OCI-LY1 (cell line): ENCODE data around the gene GSG1.

Experiments
- H2AFZ ChIP-seq: fragments of 200-600 bp; sonication (generic), shearing (Covaris generic); 2 replicates; pipeline ENCODE4 v1.6.0; 2014; ENCODE audit warnings: antibody characterized with exemption, mild to moderate bottlenecking, low read length
- H3F3A ChIP-seq: fragments of 200-600 bp; sonication (generic), shearing (Covaris generic); 2 replicates; pipeline ENCODE4 v1.6.0; 2014; ENCODE audit warnings: mild to moderate bottlenecking, antibody characterized with exemption, low read length, moderate library complexity; ENCODE audit not compliant: insufficient read depth
- H3K27ac ChIP-seq: fragments of 200-600 bp; sonication (generic); 2 replicates; pipeline ENCODE4 v1.5.1; 2014; ENCODE audit warnings: low read length, mixed run types, mild to moderate bottlenecking, low read depth; ENCODE audit not compliant: poor library complexity, severe bottlenecking
- H3K27me3 ChIP-seq: fragments of 200-600 bp; sonication (generic); 2 replicates; pipeline ENCODE4 v1.6.0; 2014; ENCODE audit warnings: antibody characterized with exemption, mild to moderate bottlenecking, low read length, moderate library complexity; ENCODE audit not compliant: insufficient read depth
- H3K36me3 ChIP-seq: fragments of 200-600 bp; sonication (generic); 2 replicates; pipeline ENCODE4 v1.6.1; 2014; ENCODE audit warnings: mild to moderate bottlenecking, antibody characterized with exemption, low read length, moderate library complexity, mixed read lengths; ENCODE audit not compliant: insufficient read depth
- H3K4me1 ChIP-seq: fragments of 200-600 bp; sonication (generic); 2 replicates; pipeline ENCODE4 v1.5.1; 2014; ENCODE audit warnings: mild to moderate bottlenecking, low read length, moderate library complexity; ENCODE audit not compliant: insufficient read depth, severe bottlenecking
- H3K4me2 ChIP-seq: fragments of 200-600 bp; sonication (generic), shearing (Covaris generic); 2 replicates; pipeline ENCODE4 v1.6.1; 2014; ENCODE audit warnings: low read length
- H3K4me3 ChIP-seq: fragments of 200-600 bp; sonication (generic); 2 replicates; pipeline ENCODE4 v1.5.1; 2014; ENCODE audit warnings: low read length, low read depth, mild to moderate bottlenecking, mixed read lengths; ENCODE audit not compliant: poor library complexity, severe bottlenecking
- H3K79me2 ChIP-seq: fragments of 200-600 bp; shearing (Covaris generic); 2 replicates; pipeline ENCODE4 v1.6.1; 2016; ENCODE audit warnings: mixed run types, low read length, mixed read lengths; ENCODE audit not compliant: insufficient read depth
- H3K9ac ChIP-seq: fragments of 200-600 bp; sonication (generic), shearing (Covaris generic); 2 replicates; pipeline ENCODE4 v1.6.1; 2014; ENCODE audit warnings: mild to moderate bottlenecking, low read length, mixed read lengths
- H3K9me2 ChIP-seq: fragments of 200-600 bp; sonication (generic), shearing (Covaris generic); 2 replicates; pipeline ENCODE4 v1.6.1; 2014; ENCODE audit warnings: low read depth, mild to moderate bottlenecking, low read length, mixed read lengths
- H3K9me3 ChIP-seq: fragments of 200-600 bp; shearing (Covaris generic); 2 replicates; pipeline ENCODE4 v1.6.1; 2014; ENCODE audit warnings: low read length, mixed read lengths
- H4K20me1 ChIP-seq: fragments of 200-600 bp; sonication (generic), shearing (Covaris generic); 2 replicates; pipeline ENCODE4 v1.6.0; 2016; ENCODE audit warnings: mild to moderate bottlenecking, low read length; ENCODE audit not compliant: insufficient read depth
- EZH2 ChIP-seq: fragments of 200-600 bp; sonication (generic), shearing (Covaris generic); IDR thresholded peaks from 2 replicates; pipeline ENCODE4 v1.8.0; 2017; ENCODE audit warnings: borderline replicate concordance, mixed run types, mild to moderate bottlenecking, antibody characterized with exemption, low read length, moderate library complexity, mixed read lengths
- TF ChIP-seq, protein P1 (sequence below): fragments of 200-600 bp; sonication (generic), shearing (Covaris generic); IDR thresholded peaks from 2 replicates; pipeline ENCODE4 v1.5.1; 2017; ENCODE audit warnings: mild to moderate bottlenecking, antibody characterized with exemption, low read length, moderate library complexity, mixed read lengths

GSG1 gene

DNA sequence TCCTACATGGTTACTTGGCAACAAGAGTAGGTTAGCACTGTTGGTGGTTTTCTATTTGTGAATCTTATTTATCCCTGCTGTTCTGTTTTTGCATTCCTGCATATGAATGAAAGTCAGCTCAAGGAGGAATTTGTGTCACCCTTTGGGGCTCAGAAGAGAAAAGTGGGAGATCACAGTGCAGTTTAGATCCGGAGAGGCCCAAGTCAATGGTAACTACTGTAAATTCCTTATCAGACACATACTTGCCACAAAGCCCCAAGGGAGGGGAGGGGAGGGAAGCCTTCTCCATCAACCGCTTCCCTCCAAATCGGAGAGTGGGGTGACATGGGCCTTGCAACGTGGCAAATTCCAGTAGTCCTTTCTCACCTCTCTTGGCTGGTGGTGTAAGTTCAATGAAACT, 15.0 kb downstream of the GSG1 start:
- TF ChIP-seq, protein P1, sequence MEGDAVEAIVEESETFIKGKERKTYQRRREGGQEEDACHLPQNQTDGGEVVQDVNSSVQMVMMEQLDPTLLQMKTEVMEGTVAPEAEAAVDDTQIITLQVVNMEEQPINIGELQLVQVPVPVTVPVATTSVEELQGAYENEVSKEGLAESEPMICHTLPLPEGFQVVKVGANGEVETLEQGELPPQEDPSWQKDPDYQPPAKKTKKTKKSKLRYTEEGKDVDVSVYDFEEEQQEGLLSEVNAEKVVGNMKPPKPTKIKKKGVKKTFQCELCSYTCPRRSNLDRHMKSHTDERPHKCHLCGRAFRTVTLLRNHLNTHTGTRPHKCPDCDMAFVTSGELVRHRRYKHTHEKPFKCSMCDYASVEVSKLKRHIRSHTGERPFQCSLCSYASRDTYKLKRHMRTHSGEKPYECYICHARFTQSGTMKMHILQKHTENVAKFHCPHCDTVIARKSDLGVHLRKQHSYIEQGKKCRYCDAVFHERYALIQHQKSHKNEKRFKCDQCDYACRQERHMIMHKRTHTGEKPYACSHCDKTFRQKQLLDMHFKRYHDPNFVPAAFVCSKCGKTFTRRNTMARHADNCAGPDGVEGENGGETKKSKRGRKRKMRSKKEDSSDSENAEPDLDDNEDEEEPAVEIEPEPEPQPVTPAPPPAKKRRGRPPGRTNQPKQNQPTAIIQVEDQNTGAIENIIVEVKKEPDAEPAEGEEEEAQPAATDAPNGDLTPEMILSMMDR: no peak
- no peak for TF ChIP-seq EZH2
- no peak overlapping the region for H3K27ac ChIP-seq
- no peaks in the 10 kb centered on the region for H3K79me2 ChIP-seq
- H4K20me1 ChIP-seq: no peaks in the 10 kb centered on the region
- no peaks in the 10 kb centered on the region for H3K9me3 ChIP-seq
- H3K27me3 ChIP-seq: peaks cover 5% of the 10 kb centered on the region; the same call in 1 of the 2 replicates
- H3K4me2 ChIP-seq: no peak overlapping the region
- no peak overlapping the region for H3K4me3 ChIP-seq
- no peaks in the 10 kb centered on the region for H3K36me3 ChIP-seq
- no peaks in the 10 kb centered on the region for H3K9me2 ChIP-seq
- H3K9ac ChIP-seq: no peak overlapping the region
- H2AFZ ChIP-seq: no peak overlapping the region
- no peaks in the 10 kb centered on the region for H3F3A ChIP-seq
- no peaks in the 10 kb centered on the region for H3K4me1 ChIP-seq

DNA sequence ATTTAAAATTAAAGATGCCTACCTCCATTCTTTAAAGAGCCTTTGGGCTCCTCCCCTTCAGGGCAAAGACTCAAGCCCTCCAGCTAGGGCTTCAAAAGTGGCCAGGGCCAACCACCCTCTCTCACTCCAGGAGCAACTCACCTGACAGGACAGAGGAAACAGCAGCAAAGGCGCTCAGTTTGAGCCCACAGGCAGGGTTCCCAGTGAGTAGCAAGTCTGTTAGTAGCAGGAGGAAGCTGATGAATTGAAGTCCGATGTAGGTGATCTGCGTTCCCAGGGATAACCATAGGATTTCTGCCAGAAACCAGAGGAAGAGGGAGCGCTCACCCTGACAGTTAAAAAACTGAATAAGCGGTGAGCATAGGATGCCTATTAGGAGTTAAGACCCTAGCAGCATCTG, 15.7 kb downstream of the GSG1 start:
- Histone ChIP-seq H3K36me3 (no peaks in the 10 kb centered on the region), H3K27me3 (peaks cover 5% of the 10 kb centered on the region; the same call in 1 of the 2 replicates), H3K9me3 (no peaks in the 10 kb centered on the region), H2AFZ (no peak overlapping the region), H3K9ac (no peak overlapping the region), H4K20me1 (no peaks in the 10 kb centered on the region), H3K4me1 (no peaks in the 10 kb centered on the region), H3K4me2 (no peak overlapping the region), H3K9me2 (no peaks in the 10 kb centered on the region), H3K79me2 (no peaks in the 10 kb centered on the region), H3F3A (no peaks in the 10 kb centered on the region), H3K4me3 (no peak overlapping the region), H3K27ac (no peak overlapping the region)
- TF ChIP-seq, protein P1: no peak
- TF ChIP-seq EZH2: no peak

- no peaks in the 10 kb centered on the region for H3K9me3 ChIP-seq
Observed at GRCh38 chr12:13085968-13086686, 17.3 kb downstream of the GSG1 start.

More at GRCh38 chr12:13085968-13086686, 17.3 kb downstream of the GSG1 start:
- no peak overlapping the region for H3K4me3 ChIP-seq
- no peak overlapping the region for H2AFZ ChIP-seq
- H3K9me2 ChIP-seq: no peaks in the 10 kb centered on the region
- no peak for TF ChIP-seq EZH2
- TF ChIP-seq, protein P1: no peak
- peaks cover 5% of the 10 kb centered on the region; the same call in 1 of the 2 replicates for H3K27me3 ChIP-seq
- no peak overlapping the region for H3K27ac ChIP-seq
- no peak overlapping the region for H3K4me2 ChIP-seq
- no peak overlapping the region for H3K9ac ChIP-seq
- no peaks in the 10 kb centered on the region for H4K20me1 ChIP-seq
- H3F3A ChIP-seq: no peaks in the 10 kb centered on the region
- no peaks in the 10 kb centered on the region for H3K4me1 ChIP-seq
- H3K79me2 ChIP-seq: no peaks in the 10 kb centered on the region
- H3K36me3 ChIP-seq: no peaks in the 10 kb centered on the region
